ENCODE results near the gene ELF2.
A peak's percentile ranks its signal among the peaks of the same experiment; 100 is the strongest.

Gene ELF2

DNA sequence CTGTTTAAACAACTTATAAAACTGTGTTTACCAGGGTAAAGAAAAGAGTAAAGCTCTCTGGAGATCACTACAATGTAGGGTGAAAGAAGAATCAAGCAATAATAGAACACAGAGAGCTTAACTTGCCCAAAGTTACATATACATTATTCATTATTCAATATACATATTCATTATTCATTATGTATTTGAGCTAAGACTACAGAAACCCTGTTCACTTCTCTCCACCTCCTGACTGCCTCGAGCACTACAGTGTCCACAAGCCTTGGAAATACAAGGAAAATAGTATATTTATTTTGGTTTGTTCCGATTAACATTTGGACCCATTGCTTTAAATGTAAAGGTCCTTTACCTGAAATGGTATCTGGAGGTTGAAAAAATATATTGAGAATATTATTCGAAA is 35.9 kb upstream of the ELF2 start:
- TF ChIP-seq, protein P1, sequence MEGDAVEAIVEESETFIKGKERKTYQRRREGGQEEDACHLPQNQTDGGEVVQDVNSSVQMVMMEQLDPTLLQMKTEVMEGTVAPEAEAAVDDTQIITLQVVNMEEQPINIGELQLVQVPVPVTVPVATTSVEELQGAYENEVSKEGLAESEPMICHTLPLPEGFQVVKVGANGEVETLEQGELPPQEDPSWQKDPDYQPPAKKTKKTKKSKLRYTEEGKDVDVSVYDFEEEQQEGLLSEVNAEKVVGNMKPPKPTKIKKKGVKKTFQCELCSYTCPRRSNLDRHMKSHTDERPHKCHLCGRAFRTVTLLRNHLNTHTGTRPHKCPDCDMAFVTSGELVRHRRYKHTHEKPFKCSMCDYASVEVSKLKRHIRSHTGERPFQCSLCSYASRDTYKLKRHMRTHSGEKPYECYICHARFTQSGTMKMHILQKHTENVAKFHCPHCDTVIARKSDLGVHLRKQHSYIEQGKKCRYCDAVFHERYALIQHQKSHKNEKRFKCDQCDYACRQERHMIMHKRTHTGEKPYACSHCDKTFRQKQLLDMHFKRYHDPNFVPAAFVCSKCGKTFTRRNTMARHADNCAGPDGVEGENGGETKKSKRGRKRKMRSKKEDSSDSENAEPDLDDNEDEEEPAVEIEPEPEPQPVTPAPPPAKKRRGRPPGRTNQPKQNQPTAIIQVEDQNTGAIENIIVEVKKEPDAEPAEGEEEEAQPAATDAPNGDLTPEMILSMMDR (IDR thresholded peaks at IDR 0.05; ENCODE audit: extremely low read depth, insufficient read depth, missing control alignments) = no peak
- in situ Hi-C loops (cut with MboI; ENCODE audit: low pct_unique_long_range_greater_than_20kb, low sequenced_read_pairs, unreplicated experiment) = no loop called here
- DNase-seq (ENCODE audit: low spot score) = no peak

DNA sequence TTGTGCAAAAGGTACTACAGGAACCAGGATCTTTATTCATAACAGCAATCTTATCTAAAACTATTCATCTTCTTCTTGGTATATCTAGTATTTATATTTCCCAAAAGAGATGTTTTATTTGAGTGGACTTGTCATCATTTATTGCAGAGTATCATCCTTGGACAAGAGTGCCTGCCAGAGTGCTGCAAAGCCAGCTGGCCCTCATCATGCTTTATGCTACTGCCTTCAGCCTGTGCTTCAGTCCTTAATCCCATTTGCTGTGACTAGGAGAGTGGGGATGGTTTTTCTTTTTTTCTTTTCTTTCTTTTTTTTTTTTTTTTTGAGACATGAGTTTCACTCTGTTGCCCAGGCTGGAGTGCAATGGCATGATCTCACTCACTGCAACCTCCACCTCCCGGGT is 33.5 kb upstream of the ELF2 start:
- DNase-seq (ENCODE audit: low spot score) = no peak
- TF ChIP-seq, protein P1 (IDR thresholded peaks at IDR 0.05; ENCODE audit: extremely low read depth, insufficient read depth, missing control alignments) = no peak
- in situ Hi-C loops (cut with MboI; ENCODE audit: low pct_unique_long_range_greater_than_20kb, low sequenced_read_pairs, unreplicated experiment) = no loop called here

DNA sequence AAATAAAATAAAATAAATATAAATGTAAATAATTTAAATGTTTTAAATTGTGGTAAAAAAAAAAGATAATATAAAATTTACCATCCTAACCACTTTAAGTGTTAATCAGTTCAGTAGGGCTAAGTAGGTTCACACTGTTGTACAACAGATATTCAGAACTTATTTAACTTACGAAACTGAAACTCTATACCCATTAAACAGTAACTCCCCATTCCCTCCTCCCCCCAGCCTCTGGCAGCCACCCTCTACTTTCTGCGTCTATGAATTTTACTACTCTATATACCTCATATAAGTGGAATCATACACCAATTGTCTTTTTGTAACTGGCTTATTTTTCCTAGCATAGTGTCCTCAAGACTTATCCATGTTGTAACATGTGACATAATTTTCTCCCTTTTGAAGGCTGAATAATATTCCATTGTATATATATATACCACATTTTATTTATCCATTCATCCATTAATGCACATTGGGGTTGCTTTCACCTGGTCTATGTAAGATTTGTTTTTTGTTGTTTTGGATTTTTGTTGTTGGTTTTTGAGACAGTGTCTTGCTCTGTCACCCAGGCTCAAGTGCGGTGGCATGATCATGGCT is 32.5 kb upstream of the ELF2 start:
- DNase-seq (ENCODE audit: low spot score) = no peak
- TF ChIP-seq, protein P1 (IDR thresholded peaks at IDR 0.05; ENCODE audit: extremely low read depth, insufficient read depth, missing control alignments) = no peak
- in situ Hi-C loops (cut with MboI; ENCODE audit: low pct_unique_long_range_greater_than_20kb, low sequenced_read_pairs, unreplicated experiment) = no loop called here

DNA sequence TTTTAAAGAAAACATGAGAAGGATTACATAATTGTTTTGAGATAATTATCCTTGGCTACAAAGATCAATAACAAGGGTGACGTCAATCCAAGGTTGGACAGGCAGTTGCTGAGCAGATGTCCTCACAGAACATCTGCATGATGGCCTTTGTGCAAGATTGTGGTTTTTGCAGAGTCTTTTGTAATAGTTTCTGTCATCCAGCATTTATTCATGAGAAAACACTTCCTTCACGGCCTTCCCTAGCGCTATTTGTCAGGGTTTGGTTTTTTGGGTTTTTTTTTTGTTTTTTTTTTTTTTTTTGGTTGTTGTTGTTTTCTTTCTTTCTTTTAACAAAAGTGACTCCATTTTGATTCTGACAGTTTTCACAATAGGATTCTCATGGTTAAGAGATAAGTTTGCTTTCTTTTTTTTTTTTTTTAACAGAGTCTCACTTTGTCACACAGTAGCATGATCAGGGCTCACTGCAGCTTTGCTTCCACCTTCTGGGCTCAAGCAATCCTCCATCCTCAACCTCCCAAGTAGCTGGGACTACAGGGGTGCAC is 31.5 kb upstream of the ELF2 start:
- in situ Hi-C loops (cut with MboI; ENCODE audit: low pct_unique_long_range_greater_than_20kb, low sequenced_read_pairs, unreplicated experiment) = no loop called here

DNA sequence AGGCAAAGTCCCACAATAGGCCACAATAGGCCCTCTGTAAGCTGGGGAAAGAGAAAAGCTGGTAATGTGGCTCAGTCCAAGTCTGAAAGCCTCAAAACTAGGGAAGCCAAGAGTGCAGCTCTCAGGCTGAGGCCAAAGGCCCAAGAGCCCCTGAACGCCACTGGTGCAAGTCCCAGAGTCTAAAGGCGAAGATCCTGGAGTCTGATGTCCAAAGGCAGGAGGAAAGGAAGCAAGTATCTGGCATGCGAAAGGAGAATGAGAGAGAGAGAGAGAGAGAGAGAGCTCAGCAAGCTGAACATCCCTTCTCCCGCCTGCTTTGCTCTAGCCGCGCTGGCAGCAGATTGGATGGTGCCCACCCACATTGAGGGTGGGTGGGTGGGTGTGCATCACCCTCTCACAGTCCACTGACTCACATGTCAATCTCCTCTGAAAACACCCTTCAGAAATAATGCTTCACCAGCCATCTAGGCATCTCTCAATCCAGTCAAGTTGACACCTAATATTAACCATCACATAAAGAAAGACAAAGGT is 30.9 kb upstream of the ELF2 start:
- TF ChIP-seq, protein P1 (IDR thresholded peaks at IDR 0.05; ENCODE audit: extremely low read depth, insufficient read depth, missing control alignments) = no peak
- DNase-seq (ENCODE audit: low spot score) = no peak
- in situ Hi-C loops (cut with MboI; ENCODE audit: low pct_unique_long_range_greater_than_20kb, low sequenced_read_pairs, unreplicated experiment) = no loop called here

More for the DNA sequence above, 31.5 kb upstream of the ELF2 start:
- TF ChIP-seq, protein P1 (IDR thresholded peaks at IDR 0.05; ENCODE audit: extremely low read depth, insufficient read depth, missing control alignments) = no peak
- peak; percentile 22 for DNase-seq (ENCODE audit: low spot score)

DNA sequence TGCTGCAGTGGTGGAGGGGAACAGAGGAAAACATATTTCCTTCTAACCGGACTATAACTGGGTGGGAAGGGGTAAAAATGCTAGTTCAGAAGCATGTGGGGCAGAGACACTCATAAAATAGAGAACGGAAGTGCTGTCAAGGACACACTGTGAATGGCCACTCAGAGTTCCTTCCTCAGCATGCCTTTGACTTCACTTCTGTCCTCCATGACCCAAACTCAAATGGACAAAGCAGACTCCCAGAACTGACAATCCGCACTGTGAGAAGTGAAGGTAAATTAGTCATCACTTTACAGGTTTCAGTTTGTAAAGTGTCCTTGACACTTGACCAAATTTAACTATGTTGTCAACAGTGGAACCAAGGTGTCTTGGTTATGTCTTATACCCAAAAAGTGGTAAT is 30.2 kb upstream of the ELF2 start:
- peak; percentile 42 for DNase-seq (ENCODE audit: low spot score)
- in situ Hi-C loops (cut with MboI; ENCODE audit: low pct_unique_long_range_greater_than_20kb, low sequenced_read_pairs, unreplicated experiment) = no loop called here
- TF ChIP-seq, protein P1 (IDR thresholded peaks at IDR 0.05; ENCODE audit: extremely low read depth, insufficient read depth, missing control alignments) = no peak
